Stromal cell of bone marrow (primary cell): ENCODE data around the gene CLEC4A.
"Not testable (repeated sequence)": the region's sequence is repeated elsewhere in the genome, so short reads cannot be mapped to it uniquely, and the experiment has no call there.

Experiments used
- DNase-seq: peaks from one replicate; pipeline ENCODE4 v3.0.0-alpha.2; 2012; ENCODE audit warnings: low read depth

The CLEC4A gene

DNA sequence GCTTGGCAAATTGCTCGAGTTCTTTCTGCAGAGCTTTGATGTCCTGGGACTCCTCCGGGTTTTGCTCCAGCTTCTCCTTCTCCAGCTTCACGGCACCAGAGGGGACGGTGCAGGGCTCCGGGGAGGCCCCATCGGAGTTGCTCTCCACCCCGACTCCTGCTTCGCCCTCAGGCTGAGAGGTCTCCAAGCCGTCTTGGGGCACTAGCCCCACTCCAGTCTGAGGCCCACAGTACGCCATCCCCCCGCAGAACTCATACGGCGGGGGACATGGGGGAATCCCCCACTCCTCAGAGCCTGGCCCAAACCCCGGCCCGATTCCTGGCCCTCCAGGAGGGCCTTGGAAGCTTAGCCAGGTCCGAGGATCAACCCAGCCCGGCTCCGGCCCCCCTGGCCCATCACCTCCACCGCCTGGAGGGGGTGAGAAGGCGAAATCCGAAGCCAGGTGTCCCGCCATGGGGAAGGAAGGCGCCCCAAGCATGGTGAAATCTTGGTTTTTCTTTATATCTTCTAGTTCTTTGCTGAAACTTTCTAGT lies 11.0 kb downstream of the CLEC4A start:
- DNase-seq, result not testable (repeated sequence)

DNA sequence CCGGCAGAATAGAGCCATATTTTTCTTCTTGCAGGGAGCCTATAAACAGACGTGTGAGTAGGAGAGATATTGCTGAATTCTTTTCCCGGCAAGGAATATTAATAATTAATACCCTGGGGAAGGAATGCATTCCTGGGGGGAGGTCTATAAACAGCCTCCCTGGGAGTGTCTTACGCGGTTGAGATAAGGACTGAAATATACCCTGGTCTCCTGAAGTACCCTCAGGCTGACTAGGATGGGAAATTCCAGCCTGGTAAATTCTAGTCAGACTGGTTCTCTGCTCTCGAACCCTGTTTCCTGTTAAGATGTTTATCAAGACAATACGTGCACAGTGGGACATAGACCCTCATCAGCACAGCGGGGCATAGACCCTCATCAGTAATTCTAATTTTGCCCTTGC lies 18.2 kb downstream of the CLEC4A start:
- DNase-seq, result not testable (repeated sequence)

DNA sequence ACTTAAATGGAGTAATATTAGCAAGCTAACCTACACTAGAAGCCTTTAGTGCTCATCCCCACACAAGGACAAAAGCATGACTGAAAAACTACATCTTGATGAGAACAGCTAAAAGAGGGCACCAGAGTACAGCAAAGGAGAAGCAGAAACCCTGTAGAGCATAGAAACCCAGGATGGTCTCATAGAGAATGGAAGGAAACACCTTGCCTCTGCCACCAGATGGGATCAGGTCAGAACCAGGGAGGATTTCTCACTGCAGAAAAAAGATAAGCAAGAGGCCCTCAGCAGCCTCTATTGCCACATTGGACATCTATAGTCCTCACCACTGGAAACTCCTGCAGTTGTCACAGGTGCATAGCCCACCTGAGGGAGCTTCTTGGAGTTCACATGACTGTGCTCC lies 19.8 kb downstream of the CLEC4A start:
- no peak for DNase-seq

DNA sequence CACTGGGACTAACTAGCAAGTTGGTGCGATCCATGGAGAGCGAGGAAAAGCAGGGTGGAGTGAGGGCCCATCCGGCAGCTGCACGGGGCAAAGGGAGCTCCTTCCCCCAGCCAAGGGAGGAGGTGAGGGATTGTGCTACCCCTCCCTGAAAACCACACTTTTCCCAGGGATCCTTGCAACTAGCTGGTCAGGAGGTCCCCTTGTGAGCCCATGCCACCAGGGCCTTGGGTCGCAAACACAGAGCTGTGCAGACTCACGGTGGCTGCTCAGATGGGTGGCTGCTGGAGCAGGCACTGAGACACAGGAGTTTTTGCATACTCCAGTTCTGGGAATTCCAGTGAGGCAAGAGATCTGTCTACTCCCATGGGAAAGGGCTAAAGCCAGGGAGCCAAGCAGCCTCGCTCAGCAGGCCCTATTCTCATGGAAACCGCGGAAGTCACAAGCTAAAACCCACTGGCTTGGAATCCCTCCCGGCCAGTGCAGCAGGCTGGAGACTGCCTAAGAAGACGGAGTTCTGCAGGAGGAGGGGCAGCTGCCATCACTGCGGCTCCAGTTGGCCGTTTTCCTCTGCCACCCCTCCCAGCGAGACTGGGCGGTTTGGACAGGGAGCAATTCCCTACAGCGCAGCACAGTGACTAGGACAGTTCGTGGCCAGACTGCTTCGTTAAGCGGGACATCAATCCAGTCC lies 22.5 kb downstream of the CLEC4A start:
- DNase-seq, result peak; percentile 92

DNA sequence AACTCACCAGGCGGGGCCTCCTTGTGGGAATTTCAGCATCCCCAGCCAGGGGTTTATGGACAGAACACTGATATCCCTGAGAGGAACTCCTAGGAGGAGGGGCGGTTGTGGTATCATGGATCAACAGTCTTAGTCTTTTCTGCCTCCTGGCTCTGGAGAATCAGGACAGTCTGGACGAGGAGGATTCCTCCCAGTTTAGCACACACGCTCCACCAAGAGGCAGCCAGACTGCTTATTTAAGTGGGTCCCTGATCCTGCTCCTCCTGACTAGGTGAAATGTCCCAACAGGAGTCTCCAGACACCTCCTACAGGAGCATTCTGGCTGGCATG lies 23.0 kb downstream of the CLEC4A start:
- no peak for DNase-seq

DNA sequence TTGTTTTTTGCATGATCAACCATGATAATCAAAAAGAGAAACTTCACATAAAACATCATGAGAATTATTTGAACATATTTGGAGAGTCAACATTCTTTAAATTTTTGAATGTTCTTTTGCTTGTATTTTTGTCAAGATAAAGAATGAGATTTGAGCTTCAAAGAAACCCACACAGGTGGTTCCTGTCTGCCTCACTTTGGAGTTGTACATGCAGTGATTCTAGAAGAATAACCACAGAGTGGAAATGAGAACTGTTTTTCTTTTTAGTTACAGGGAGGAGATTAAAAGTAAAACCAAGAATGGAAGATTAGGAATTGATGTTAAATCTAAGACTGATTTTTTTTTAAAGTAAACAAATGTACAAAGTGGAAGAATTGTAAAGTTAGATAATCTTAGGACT lies 31.1 kb downstream of the CLEC4A start:
- no peak for DNase-seq

DNA sequence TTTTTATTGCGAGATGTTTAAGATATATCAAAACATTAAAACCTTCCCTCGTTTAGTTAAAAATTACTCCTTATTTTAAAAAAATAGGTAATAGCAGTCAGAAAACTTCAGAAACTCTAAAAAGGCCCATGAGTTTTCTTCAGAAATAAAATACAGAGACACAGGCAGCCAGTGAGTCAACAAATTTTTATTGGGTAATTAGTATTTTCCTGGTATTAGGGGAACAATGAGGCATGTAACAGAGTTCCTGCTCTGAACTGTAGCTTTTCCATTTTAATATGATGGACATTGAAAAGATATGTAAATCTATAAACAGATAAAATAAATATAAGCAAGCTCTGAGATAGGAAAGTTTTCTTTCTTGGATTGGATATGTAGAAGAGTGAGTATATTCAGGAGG lies 33.0 kb downstream of the CLEC4A start:
- DNase-seq, result no peak

DNA sequence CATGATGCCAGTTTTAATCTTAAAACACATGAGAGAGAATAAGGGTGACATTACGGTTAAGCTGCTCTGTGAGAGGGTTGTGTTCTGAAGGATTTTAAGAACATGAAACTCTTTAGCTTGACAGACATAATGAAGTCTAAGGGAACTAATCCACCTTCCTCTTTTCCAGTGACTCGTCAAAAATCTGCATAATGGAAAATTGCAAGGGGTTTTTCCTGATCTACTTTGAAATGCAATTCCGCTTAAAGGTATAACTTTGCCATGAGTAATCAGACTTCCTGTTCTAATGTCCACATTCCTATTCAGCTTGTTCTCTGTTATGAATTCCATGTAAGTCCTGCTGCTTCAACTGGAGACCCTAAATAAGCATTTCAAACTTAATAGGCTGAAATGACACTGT lies 33.4 kb downstream of the CLEC4A start, which contains the start of gene ZNF705A:
Gene ZNF705A, plus strand, starts transcription at position 171 of the 400 bp plus-strand sequence. CDS start 15,611 bp downstream, outside the sequence.
- no peak for DNase-seq

DNA sequence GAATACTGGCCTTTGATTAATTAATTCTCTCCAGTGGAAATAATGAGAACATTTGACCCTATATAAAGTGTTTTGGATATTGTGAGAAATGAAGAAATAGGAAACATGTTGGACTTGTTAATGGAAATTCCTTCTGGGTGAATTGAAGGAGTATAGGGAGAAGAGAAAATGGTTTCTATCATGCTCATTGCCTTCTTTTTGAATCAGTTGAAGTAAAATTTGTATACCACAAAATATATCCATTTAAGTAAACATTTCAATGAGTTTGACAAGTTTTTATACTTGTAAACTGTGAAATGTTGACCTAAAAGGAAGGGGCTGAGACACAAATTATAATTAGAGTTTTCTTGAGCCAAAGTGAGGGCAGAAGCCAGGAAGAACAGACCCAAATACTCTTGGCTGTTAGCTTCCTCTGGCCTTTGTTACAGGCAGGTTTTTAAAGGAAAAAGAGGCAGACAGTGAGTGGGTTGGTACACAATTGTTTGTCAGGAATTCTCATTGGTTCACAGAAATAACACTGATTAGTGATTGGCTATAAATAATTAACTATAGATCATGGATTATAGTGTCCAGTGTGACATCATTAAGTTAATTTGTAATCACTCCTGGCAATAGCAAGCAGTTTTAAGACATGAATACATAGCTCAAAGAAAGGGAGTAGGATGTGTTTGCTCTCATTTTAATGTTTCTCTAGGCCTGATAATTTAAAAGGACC lies 34.2 kb downstream of the CLEC4A start:
- no peak for DNase-seq

DNA sequence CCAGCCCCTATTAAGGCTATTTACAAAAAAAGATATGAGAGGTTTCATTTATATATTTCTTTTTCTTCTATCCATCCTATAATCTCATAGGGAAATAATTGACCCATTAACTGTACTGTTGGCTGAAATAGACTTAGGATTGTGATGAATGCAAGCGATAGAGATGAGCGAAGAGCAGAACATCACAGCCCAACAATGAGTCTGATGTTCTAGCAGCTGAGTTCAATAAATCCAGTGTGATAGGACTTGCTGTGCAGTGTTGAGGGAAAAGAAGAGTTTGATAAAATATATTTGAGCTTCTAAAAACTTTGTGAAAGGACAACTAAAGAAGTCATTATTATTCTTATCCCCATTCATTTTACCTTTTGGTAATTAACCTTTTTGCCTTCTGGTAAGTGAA lies 49.5 kb downstream of the CLEC4A start:
- not testable (repeated sequence) for DNase-seq

DNA sequence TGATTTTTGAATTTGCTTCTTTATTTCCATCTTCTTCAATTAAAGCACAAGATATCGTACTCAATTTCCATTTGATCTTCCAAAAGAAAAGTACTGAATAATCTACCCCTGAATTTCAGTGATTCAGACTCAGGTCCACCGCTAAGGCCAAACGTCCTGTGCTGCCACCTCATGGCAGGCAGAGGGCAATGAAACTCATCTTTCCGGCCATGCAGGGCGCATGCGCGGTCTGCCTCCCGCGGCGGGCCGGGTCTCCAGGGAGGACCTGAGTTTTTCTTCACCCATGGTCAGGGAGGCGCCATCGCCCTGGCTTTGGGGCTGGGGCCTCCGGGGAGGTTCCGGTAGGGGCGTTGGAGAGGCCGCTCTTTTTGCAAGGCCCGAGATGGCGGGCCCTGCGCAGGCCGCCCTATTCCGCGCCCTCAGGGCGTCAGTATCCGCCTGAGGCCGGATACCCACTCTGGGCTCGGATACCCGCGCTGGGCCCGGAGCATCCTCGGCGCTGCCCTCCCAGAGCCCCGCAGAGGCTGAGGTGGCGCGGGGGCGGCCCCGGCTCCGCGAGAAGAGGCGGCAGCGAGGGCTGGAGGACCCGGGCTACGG lies 56.7 kb downstream of the CLEC4A start:
- DNase-seq, result peak; percentile 32

DNA sequence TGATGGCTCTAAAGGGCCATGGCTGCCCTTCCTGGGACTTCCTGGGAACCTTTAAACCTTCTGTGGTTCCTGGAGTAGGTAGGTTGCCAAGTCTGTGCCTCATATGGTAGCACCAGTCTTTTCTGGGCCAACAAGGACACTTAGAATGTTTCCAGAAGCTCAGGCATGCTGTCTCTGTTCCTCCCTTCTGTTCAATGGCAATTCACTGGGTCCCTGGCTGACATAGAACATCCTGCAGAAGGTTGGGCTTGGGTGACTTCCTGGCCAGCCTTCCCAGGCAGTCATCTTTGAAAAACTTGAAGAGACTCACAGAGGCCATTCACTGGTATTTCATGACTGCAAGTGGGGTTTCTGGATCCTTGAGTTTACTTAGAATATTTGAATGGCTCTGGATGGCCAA lies 57.9 kb downstream of the CLEC4A start:
- not testable (repeated sequence) for DNase-seq

DNA sequence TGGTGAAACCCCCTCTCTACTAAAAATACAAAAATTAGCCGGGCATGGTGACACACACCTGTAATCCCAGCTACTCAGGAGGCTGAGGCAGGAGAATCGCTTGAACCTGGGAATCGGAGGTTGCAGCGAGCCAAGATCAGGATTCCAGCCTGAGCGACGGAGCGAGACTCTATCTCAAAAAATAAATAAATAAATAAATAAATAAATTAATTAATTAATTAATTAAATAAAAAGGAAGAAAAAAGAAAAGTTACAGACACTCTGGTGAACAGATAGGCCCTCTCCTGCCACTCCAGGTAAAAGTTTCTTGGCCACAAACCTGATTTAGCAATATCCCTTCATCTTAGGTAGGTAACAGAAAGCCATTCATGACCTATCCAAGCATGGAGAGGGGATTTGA lies 59.5 kb downstream of the CLEC4A start:
- DNase-seq, result not testable (repeated sequence)

DNA sequence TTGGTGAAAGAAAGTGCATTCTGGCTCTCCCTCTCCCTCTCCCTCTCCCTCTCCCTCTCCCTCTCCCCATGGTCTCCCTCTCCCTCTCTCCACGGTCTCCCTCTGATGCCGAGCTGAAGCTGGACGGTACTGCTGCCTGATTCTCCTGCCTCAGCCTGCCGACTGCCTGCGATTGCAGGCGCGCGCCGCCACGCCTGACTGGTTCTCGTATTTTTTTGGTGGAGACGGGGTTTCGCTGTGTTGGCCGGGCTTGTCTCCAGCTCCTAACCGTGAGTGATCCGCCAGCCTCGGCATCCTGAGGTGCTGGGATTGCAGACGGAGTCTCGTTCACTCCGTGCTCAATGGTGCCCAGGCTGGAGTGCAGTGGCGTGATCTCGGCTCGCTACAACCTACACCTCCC lies 59.9 kb downstream of the CLEC4A start:
- not testable (repeated sequence) for DNase-seq

DNA sequence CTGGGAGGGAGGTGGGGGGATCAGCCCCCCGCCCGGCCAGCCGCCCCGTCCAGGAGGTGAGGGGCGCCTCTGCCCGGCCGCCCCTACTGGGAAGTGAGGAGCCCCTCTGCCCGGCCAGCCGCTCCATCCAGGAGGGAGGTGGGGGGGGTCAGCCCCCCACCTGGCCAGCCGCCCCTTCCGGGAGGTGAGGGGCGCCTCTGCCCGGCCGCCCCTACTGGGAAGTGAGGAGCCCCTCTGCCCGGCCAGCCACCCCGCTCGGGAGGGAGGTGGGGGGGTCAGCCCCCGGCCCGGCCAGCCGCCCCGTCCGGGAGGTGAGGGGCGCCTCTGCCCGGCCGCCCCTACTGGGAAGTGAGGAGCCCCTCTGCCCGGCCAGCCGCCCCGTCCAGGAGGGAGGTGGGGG lies 60.8 kb downstream of the CLEC4A start:
- not testable (repeated sequence) for DNase-seq

DNA sequence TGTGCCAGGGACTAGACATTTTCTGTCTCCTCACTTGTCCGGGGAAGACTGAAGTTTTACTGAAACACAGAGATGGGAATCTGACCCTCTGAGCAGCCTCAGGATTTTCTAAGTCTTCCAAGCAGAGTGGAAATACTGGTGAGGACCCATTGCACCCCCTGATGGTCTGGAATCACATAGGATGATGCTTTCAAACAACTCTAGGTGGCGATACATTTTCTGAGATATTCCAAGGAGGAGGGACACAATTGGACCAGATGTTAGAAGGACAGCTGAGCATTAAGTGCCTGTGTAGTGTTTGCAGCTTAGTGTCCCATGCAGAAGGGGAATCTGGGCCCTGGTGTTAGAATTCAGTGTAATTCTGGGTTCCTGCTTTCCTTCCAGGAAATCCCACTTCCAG lies 64.7 kb downstream of the CLEC4A start:
- not testable (repeated sequence) for DNase-seq
